HuH-7 (cell line): ENCODE measurements around the gene NOC4L.

Experiments
- DNase-seq: peaks from one replicate; pipeline ENCODE4 v3.0.0; 2011; ENCODE audit warnings: low spot score

Gene NOC4L

GRCh38 chr12:132197581-132198354 lies 53.5 kb downstream of the NOC4L start:
- no peak for DNase-seq

- DNase-seq = no peak
Measured at GRCh38 chr12:132199101-132199500, 54.8 kb downstream of the NOC4L start.

- no peak for DNase-seq
Measured at GRCh38 chr12:132199526-132200319, 55.5 kb downstream of the NOC4L start.

- no peak for DNase-seq
Measured at GRCh38 chr12:132200800-132201199, 56.5 kb downstream of the NOC4L start.

- no peak for DNase-seq
Measured at GRCh38 chr12:132201391-132202120, 57.3 kb downstream of the NOC4L start.
